Stimulated activated CD8-positive, alpha-beta memory T cell treated with anti-CD3 and anti-CD28 coated beads, Interleukin-12 subunit alpha, Interleukin-12 subunit beta, amount 100 ng/mL, for 24 hours (primary cell): ENCODE results near the gene PML.
A peak's percentile ranks its signal among the peaks of the same experiment; 100 is the strongest.

Source experiments
- DNase-seq: peaks from one replicate; pipeline ENCODE4 v3.0.0-alpha.2; 2020; ENCODE audit errors: extremely low read depth

The PML gene, protein sequence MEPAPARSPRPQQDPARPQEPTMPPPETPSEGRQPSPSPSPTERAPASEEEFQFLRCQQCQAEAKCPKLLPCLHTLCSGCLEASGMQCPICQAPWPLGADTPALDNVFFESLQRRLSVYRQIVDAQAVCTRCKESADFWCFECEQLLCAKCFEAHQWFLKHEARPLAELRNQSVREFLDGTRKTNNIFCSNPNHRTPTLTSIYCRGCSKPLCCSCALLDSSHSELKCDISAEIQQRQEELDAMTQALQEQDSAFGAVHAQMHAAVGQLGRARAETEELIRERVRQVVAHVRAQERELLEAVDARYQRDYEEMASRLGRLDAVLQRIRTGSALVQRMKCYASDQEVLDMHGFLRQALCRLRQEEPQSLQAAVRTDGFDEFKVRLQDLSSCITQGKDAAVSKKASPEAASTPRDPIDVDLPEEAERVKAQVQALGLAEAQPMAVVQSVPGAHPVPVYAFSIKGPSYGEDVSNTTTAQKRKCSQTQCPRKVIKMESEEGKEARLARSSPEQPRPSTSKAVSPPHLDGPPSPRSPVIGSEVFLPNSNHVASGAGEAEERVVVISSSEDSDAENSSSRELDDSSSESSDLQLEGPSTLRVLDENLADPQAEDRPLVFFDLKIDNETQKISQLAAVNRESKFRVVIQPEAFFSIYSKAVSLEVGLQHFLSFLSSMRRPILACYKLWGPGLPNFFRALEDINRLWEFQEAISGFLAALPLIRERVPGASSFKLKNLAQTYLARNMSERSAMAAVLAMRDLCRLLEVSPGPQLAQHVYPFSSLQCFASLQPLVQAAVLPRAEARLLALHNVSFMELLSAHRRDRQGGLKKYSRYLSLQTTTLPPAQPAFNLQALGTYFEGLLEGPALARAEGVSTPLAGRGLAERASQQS

DNA sequence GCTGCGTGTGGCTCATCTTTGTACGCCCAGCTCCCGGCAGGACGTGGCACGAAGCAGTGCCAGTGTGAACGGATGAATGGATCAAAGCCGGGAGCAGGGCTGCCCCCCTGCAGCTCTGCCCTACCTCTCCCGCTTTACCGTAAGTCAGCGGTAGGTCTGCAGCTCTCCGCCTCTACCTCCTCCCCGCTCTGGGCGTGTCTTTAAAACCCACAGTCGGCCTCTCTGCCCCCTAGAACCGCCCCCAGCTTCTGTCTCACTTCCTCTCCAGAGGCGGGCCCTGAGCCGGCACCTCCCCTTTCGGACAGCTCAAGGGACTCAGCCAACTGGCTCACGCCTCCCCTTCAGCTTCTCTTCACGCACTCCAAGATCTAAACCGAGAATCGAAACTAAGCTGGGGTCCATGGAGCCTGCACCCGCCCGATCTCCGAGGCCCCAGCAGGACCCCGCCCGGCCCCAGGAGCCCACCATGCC is at the start of gene PML:
Gene PML (plus strand): TSS at position 304 of the 471 bp plus-strand sequence. CDS start 97 bp downstream, at position 401.
- DNase-seq = peak; percentile 88

DNA sequence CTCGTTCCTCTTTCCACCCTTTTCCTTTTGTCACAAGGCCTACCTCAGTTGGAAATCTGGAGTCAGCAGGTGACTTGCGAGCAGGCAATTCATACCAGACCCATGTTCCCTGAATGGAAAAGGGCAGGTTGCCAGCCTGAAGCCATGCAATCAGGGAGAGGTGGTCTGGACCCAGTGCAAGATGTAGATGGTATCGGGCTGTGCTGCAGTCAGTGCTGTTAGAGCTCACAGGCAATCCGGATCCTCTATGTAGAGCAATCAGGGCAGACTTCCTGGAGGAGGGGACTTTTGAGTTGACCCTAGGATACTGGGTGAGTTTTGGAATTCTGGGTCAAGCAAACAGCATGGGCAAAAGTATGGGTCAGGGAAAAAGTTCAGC is 49.4 kb upstream of the PML start:
- DNase-seq = no peak

DNA sequence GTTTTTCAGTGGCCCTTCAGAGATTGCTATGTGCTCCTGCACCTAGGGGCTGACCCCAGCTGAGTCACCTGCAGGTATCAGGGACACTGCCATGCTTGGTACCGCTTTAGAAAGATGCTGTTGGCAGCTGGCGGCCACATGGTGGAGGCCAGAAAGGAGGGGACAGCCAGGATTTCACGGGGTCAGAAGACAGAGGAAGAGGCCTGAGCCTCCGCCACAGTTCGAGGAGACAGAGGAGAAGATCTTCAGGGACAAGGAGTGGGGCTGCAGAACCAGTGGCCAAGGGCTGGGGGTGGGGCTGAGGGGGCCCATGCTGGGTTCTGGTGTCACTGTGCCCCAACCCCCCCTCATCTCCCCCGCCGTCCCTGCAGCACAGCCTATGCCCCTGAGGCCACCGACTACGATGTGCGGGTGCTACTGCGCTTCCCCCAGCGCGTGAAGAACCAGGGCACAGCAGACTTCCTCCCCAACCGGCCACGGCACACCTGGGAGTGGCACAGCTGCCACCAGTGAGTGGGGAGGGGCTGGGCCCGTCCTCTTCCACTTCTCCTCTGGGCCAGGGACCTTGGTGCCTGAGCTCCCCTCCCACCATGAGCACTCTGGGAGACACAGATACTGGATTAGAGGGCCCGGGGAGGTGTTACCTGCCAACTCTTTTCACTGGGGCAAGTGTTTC is 48.3 kb upstream of the PML start:
- no peak for DNase-seq

DNA sequence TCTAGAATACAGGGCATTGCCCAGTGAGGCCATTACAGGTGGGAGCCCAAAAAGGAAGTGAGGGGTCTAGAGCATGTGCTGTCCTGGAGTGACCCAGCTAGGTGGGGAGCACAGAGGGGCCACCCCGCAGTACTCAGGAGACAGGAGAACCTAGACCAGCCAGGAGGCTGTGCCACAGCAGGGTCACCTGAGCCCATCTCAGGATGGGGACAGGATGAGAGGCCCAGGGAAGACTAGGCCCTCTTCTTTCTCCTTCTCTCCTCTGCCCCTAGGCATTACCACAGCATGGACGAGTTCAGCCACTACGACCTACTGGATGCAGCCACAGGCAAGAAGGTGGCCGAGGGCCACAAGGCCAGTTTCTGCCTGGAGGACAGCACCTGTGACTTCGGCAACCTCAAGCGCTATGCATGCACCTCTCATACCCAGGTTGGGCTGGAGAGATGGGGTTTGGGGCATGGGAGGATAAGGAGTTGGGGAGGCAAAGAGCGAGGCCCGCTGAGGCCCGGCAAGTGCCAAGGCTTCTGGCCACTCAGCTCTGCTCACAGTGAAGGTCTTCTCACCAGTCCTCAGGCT is 47.6 kb upstream of the PML start:
- DNase-seq = no peak

DNA sequence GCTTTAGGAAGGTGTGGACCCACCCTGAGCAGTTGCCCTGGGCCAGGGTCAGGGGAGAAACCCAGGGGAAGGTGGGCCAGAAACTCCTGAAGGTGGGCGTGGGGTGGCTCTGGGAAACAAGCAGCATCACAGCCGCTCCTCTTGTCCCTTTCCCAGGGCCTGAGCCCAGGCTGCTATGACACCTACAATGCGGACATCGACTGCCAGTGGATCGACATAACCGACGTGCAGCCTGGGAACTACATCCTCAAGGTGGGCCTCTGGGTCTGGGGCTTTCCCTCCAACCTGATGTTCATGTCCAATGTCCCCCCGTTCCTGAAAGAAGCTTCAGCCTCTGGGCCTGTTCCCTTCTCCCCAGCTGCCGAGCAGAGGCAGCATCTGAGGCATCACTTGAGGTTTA is 46.9 kb upstream of the PML start:
- DNase-seq = no peak

DNA sequence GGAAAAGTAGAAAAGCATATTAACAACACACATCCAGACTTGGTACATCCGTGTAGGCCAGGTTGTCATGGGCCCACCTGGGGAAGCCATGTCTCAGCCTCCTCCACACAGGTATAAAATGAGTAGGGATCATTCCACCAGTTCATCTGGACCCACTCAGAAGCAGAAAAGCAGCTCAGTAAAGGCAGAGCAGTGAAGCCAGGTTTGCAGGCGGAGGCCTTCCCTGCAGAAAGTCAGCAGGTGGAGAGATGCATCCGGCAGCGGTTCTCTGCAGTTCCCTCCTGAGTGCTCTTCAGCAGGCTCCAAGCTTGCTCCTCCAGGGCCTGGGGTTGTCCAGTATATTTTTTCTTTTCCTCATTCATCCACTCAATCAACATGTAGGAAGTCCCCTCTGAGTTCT is 46.1 kb upstream of the PML start:
- DNase-seq = no peak

DNA sequence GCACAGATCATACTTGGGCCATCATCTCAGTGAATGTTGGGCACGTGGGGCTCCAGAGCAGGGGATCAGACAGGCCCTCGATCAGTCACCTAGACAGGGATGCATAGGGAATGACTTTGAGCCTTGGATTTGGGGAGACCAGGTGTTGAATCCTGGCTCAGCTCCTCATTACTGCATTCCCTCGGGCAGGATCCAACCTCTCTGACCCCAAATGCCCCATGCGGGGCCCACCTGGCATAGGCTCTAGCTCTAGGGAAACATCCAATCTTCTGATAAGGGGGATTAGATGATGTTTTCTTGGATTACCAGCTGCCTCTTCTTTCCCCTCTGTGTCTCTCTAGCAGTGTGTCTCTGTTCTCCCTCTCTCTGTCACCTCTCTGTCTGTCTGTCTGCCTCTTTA is 45.5 kb upstream of the PML start:
- DNase-seq = no peak

DNA sequence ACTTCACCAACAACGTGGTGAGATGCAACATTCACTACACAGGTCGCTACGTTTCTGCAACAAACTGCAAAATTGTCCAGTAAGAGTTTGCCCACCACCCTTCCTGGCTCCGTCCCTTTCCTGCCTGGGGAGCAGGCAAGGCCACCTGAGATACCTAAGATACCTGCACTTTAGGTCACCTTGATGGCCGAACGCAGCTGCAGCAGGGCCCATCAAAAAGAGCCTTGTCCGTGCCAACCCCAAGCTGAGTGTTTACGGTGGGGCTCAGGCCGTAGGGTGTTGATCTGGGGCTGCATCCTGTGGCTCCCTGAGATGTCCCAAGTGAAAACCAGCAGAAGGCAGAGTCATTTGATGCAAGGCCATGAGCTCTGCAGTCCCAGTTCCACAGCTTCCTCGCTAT is 45.0 kb upstream of the PML start:
- no peak for DNase-seq

DNA sequence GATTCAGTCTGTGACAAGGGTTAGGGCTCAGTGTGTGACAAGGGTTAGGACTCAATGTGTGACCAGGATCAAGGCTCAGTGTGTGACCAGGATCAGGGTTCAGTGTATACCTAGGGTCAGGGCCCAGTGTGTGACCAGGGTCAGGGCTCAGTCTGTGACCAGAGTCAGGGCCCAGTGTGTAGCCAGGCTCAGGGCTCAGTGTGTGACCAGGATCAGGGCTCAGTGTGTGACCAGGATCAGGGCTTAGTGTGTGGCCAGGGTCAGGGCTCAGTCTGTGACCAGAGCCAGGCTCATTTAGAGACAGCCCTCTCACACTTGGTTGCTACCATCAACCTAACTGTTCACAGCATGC is 44.1 kb upstream of the PML start:
- no peak for DNase-seq

DNA sequence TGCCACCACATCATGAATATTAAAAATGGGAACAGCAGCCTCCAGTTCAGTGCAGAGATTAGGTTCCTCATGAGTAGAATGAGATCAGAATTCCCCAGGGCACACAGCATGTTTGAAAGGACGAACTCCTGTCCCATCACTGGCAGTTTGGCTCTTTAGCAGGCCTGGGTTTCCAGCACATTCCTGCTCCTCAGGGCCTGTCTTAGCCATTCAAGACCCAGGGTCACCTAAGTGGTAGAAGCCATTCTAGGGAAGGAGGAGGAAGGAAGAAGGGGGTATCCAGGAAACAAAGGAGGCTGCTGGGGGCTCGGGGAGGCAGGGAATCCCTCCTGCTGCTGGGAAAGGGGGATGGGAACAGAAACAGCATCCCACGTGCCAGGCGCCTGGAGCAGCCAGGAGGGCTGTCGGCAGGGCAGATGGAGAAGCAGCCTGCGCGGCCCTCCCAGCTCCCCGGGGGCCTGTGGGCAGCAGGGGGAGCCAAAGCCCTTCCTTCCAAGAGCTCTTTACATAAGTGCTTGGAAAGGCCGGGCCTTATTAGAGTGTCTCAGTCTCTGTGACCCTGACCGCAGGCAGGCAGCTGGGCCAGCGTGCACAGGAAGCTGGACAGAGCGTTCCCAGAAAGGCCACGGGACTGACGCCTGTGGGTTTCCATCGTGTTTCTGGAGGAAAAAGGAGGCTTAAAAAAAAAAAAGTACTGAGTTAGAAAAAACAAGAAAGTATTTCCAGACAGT is 43.5 kb upstream of the PML start:
- peak; percentile 33 for DNase-seq

DNA sequence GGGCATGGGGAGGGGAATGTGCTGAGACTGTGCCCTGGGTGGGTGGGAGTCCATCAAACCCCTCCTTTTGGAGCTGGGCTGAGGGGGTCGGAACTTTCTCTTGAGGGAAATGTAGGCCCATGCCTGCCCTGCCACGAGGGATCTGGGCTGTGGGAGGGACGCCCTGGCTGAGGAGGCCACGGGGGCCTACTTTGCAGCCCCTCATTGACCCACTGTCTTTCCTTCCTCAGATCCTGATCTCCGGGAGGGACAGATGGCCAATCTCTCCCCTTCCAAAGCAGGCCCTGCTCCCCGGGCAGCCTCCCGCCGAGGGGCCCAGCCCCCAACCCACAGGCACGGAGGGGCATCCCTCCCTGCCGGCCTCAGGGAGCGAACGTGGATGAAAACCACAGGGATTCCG is 42.9 kb upstream of the PML start:
- DNase-seq = no peak

DNA sequence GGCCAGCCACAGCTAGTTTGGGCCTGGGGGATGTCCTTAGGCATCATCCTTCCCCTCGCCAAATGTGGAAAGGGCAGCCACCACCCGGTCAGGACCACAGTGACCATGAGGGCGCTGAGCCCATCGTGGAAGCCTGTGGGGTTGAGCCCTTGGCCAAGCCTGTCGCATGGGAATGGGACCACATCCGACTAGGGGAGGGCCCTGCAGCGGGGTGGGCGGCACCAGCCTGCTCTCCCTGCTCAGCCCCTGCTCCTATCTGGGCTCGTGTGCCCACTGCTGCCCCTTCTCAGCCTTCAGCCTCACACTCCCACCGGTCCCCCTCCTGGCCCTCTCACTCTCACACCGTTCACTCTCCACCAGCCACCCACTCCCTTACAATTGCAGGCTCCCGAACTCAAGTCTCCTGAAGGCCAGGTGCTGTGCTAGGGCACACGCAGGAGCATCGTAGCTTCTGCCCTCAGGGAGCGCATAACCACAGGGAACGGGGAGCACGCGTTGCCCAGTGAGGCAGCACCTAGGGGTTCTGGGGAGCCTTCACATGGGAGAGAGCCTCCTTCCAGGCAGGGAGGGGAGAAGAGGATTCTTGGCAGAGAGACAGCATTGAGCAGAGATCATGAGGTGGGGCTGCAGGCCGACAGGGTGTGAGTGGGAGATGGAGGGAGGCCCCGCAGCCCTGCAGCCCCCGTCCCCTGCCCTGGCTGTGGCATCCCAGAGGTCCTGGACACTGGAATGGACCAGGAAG is 42.2 kb upstream of the PML start:
- no peak for DNase-seq

DNA sequence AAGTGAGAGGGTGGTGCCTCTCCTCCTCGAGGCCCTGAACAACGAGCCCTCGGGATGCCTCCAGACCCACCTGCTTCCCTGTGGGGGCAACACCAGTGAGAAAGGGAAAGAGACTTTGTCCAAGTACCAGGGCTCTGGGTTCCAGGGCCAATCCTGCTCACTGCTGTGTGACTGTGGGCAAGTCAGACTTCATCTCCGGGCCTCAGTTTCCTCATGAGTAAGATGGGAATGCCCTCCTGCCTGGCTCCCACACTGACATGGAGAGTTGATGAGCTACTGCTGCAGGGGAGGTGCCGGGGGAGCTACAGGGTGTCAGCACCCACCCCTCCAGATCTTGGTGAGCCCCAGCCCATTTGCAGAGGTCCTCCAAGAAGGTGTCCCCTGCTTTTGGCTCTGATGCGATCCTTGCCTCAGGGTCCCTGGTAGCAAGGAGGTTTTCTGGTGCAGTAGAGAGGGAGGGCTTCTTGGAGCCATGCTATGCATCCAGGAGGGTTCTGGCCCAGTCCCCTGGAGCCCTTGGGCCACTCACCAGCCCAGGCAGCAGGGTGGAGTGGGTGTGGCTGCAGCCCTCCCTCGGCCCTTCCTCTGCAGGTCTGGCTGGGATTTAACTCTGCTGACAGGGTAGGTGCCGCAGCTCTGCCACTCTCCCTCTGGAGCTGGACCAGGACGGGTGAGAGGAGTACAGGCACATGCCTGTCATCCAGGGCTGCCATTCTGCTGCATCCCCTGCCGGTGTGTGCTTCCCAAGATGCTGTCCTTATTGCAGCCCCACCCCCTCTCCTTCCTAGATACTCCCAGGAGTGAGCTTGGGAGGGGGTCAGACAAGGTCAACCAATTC is 41.4 kb upstream of the PML start:
- DNase-seq = no peak

DNA sequence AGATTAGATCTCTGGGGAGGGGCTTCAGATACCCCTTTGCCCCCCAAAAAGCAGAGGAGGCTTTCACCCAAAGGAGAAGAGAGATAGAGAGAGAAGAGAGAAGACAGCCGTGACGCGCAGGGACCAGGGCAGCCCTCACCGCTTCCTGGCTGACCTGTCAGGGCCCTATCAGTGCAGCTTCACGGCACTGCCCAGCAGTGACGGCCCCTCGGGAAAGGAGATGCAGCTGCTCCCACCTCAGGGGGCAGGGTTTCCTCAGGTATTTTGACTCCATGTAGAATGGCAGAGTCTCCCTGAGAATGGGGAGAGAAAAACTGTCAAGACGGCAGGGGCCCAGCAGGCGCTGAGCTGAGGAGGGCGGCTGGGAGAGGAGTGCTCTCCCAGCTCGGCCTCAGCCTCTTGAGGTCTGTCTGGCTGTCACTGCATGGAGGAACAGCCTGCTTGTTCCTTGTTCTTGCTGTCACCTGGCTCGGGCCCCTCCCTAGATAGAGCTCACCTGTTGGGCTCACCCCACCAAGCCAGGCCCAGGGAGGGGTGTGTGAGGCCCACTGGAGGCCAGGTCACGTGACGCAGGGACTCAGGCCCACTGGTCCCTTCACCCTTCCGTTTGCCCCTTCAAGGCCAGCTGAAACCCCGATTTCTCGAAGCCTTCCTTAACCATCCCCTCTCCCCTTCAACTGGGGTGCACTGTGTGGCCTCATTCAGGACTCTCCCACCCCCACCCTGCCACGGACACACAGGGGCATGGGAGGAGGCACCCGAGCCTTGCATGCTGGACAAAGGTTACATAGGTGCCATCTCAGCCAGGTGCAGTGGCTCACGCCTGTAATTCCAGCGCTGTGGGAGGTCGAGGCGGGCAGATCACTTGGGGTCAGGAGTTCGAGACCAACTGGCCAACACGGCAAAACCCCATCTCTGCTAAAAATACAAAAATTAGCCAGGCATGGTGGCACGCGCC is 40.0 kb upstream of the PML start:
- no peak for DNase-seq

DNA sequence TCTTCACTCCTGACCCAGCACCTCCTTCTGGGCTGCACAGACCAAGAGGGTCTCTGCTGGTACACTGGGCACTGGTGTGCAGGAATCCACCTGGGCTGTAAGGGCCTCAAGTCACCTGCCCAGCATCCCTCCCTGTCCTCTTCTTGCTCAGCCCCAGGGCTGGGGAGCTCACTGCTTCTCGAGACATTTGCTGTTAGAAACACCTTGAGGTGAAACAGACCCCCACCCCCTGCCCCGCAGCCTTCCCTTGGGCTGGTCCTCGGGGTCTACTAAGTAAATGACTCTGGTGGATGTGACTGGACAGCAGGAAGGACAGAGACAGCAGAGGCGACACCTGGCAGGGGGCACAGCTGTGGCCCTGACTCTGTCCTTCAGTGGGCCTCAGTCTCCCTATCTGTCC is 39.2 kb upstream of the PML start:
- DNase-seq = no peak

DNA sequence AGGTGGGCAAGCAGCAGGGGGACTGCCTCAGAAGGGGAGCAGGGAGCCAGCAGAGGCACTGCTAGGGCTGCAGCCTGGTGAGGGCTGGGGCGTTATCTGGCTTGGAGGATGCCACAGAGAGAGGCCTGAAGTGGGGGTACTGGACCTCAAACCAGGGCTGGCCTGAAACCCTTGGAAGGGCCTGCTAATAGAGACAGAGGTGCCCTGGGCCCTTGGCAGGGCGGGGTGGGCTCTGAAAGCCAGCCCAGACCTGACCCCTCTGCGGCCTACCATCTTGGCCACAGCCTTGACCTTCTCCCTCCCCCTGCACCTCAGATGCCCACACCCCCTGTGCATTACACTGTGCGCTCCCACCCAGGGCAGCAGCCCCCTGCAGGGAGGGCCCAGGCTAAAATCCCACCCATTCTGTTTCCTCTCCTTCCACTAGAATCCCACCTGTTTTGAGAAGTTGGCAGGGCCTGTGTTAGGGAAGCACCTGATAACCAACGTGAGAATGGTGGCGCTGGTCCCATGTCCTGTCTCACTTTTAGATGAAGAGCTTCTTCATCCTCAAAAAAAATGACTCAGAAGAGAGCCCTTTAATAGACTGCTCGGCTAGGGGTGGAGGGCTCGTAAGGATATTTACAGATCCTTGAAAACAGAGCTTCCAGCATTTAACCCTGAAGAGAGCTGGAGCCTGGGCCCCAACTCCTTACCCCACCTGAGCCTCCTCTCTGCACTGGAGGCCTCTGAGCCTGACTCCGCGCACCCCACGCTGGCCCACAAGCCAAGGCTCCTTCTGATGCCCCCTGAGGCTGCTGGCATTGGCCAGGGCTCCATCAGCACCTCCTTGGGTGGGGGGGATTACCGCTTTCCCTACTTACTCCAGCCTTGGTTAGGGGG is 38.4 kb upstream of the PML start:
- DNase-seq = no peak

DNA sequence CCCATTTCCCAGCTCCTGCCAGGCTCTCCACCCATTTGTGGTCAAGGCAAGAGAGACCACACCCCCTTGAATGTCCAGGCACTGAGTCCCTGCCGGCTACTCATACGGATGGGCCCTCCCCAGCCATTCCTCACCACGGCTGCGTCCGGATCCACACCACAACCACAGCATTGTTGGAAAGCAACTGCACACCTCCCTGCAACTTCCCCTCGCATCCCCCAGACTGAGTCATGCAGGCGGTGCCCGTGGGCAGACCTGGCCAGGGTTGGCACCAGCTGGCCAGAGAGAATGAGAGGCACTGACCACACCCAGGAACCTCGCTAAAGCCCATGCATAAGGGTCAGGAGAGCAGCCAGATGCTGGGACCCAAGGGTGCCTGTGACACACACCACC is 37.8 kb upstream of the PML start:
- no peak for DNase-seq

DNA sequence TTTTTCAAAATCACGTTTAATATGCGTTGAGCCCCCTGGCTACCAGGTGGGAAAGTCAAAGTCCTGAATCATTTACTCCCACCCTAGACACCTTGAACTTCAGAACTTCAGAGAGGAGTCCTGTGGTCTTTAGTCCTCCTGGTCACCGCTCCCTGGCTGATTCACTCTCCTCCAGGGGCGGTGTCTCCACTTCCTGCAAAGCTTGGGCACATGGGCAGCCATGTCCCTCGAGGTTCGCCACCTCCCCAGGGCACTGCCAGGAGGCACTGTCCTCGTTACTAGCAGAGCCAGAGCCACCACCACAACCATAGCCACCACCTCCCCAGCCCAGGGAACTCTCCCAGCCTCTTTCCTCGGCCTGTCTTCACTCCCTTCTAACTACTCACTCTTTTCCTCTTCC is 37.2 kb upstream of the PML start:
- DNase-seq = no peak
